Measurements from ENCODE around the gene IL12RB1.

GRCh38 chr19:18065173-18065495 lies 21.6 kb downstream of the IL12RB1 start:
- TF ChIP-seq CTCF (IDR thresholded peaks at IDR 0.05; ENCODE audit: control extremely low read depth in 1 of 3, insufficient read depth in 1 of 3, low read depth in 1 of 3, low read length in 3 of 3) (no peak), HDAC6 (IDR thresholded peaks at IDR 0.05; ENCODE audit: low read depth, low read length) (no peak), POLR2A (IDR thresholded peaks at IDR 0.05; ENCODE audit: control extremely low read depth in 1 of 2, low read depth in 2 of 2, low read length in 2 of 2) (no peak), RNF2 (IDR thresholded peaks at IDR 0.05; ENCODE audit: borderline replicate concordance, low read depth, low read length, missing control alignments, poor library complexity, severe bottlenecking) (no peak), POLR2AphosphoS5 (IDR thresholded peaks at IDR 0.05; ENCODE audit: low read depth, low read length) (no peak), TBP (IDR thresholded peaks at IDR 0.05; ENCODE audit: low read depth, low read length) (no peak), TEAD4 (IDR thresholded peaks at IDR 0.05; ENCODE audit: low read depth, low read length) (no peak), EP300 (IDR thresholded peaks at IDR 0.05; ENCODE audit: borderline replicate concordance in 1 of 2, low read depth in 2 of 2, low read length in 2 of 2) (no peak), CHD1 (IDR thresholded peaks at IDR 0.05; ENCODE audit: low read depth, low read length) (no peak), CEBPB (IDR thresholded peaks at IDR 0.05; ENCODE audit: low read depth, low read length) (no peak), SRF (IDR thresholded peaks at IDR 0.05; ENCODE audit: low read depth, low read length) (no peak)
